Measurements from ENCODE around the gene APOBEC3A. TPM values are rescaled to one million over a fixed set of nuclear protein-coding genes. Genes with fewer than 3 reads are reported as not detected.

Gene APOBEC3A
- total RNA-seq, 2 donors from 2014 or later = not detected

DNA sequence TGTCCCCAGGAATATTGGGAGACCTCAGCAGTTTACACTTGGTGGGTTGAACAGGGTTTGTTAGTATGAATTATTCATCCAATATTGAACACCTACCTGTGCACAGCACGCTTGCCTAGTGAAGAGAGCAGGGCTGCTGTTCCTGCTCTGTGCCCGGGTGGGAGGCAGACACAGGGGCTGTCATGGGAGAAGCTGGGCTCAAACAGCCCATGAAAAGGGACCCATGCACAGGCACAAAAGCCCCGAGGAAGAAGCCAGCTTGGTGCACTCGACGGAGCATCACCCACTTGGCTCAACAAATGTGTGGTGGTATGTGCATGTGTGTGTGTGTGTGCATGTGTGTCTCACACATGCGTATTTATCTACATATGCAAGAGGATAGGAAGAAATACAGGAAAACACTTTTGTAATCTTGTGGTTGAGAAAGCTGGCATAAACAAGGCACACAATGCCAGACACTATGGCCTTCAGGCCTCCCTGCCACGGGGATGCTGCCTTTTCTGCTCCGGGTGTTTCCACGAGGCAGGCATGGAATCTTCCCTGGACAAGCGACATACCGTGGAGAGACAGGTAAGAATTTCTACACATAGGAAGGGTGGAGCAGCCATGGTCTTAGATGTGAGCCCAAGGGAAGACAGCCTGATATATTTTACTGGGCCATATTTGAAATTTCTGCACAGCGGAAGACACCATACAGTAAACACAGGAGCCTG lies 5.0 kb upstream of the APOBEC3A start:
- intact Hi-C loops (cut with DNase I) = no loop called here
- peaks cover 24% of the 10 kb centered on the region for H3K4me1 ChIP-seq
- no peaks in the 10 kb centered on the region for H3K9me3 ChIP-seq
- DNase-seq (peak in 1 of 4 donors; percentile 2), ATAC-seq (no peak)
- no peaks in the 10 kb centered on the region for H3K36me3 ChIP-seq (replicated peaks in 1 of 2; ENCODE audit: insufficient read depth in 1 of 2, low read depth in 2 of 2)
- no peak overlapping the region for H3K27ac ChIP-seq
- 87 to 88% methylated on average over 12 of the region's 12 CpGs for WGBS, 2 donors
- no peak overlapping the region for H3K4me3 ChIP-seq
- TF ChIP-seq, protein P1, sequence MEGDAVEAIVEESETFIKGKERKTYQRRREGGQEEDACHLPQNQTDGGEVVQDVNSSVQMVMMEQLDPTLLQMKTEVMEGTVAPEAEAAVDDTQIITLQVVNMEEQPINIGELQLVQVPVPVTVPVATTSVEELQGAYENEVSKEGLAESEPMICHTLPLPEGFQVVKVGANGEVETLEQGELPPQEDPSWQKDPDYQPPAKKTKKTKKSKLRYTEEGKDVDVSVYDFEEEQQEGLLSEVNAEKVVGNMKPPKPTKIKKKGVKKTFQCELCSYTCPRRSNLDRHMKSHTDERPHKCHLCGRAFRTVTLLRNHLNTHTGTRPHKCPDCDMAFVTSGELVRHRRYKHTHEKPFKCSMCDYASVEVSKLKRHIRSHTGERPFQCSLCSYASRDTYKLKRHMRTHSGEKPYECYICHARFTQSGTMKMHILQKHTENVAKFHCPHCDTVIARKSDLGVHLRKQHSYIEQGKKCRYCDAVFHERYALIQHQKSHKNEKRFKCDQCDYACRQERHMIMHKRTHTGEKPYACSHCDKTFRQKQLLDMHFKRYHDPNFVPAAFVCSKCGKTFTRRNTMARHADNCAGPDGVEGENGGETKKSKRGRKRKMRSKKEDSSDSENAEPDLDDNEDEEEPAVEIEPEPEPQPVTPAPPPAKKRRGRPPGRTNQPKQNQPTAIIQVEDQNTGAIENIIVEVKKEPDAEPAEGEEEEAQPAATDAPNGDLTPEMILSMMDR (IDR thresholded peaks at IDR 0.05) = no peak
- TF ChIP-seq POLR2A (IDR thresholded peaks at IDR 0.05) = no peak
- H3K27me3 ChIP-seq = no peaks in the 10 kb centered on the region

- ATAC-seq = no peak
- H3K4me3 ChIP-seq = no peak overlapping the region
- WGBS, 2 donors = 75 to 80% methylated on average over 3 to 8 of the region's 8 CpGs
- no peak overlapping the region for H3K27ac ChIP-seq
- H3K9me3 ChIP-seq = no peaks in the 10 kb centered on the region
- TF ChIP-seq, protein P1 (IDR thresholded peaks at IDR 0.05) = no peak
- TF ChIP-seq POLR2A (IDR thresholded peaks at IDR 0.05) = no peak
- no peaks in the 10 kb centered on the region for H3K27me3 ChIP-seq
- H3K4me1 ChIP-seq = peaks cover 24% of the 10 kb centered on the region
- intact Hi-C loops (cut with DNase I) = no loop called here
- no peaks in the 10 kb centered on the region for H3K36me3 ChIP-seq (replicated peaks in 1 of 2; ENCODE audit: insufficient read depth in 1 of 2, low read depth in 2 of 2)
- DNase-seq = peak in 1 of 4 donors; percentile 2
Observed at GRCh38 chr22:38953091-38953490, 4.3 kb upstream of the APOBEC3A start.

DNA sequence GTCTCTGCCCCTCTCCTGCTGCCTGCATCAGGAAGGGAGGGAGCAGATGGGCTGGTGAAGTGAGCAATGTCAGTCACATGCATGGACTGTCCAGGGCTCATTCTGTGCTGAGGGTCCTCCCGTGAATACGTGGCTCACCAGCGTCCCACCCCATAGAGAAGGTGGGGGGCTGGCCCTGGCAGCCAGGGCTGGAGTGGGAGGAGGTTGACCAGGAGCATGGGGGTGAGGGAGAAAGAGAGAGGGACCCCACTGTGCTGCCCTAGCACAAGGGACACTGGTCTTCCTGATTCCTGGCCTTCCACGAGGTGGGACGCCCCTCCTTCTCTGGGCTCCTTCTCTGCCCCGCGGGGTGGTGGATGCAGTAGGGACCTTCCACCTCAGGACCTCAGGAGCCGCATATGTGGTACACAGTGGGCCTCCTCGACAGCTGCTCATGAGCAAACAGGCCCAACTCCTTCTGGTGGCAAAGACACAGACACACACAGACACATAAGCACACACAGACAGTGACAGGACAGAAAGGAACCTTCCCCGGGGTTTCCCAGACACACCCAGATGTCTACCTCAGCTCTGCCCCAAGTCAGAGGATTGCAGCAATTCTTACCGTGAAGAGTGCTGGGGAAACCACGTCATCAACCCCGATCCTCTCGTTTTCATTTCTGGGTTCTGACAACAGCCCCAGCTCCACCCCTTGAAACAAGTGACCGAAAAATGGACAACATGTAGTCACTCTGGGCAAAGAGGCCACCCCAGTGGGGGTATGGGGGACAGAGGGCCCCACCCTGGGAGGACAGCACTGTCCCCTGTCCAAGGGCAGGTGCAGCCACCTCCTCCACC lies 3.6 kb upstream of the APOBEC3A start:
- intact Hi-C loops (cut with DNase I) = no loop called here
- peaks cover 24% of the 10 kb centered on the region for H3K4me1 ChIP-seq
- H3K36me3 ChIP-seq (replicated peaks in 1 of 2; ENCODE audit: insufficient read depth in 1 of 2, low read depth in 2 of 2) = no peaks in the 10 kb centered on the region
- 76 to 83% methylated on average over 8 to 15 of the region's 15 CpGs for WGBS, 2 donors
- peak in 2 of 4 donors; percentile 2 to 37 for DNase-seq
- no peak overlapping the region for H3K27ac ChIP-seq
- ATAC-seq = no peak
- TF ChIP-seq, protein P1 (IDR thresholded peaks at IDR 0.05) = no peak
- no peak for TF ChIP-seq POLR2A (IDR thresholded peaks at IDR 0.05)
- H3K27me3 ChIP-seq = no peaks in the 10 kb centered on the region
- H3K4me3 ChIP-seq = no peak overlapping the region
- H3K9me3 ChIP-seq = no peaks in the 10 kb centered on the region

DNA sequence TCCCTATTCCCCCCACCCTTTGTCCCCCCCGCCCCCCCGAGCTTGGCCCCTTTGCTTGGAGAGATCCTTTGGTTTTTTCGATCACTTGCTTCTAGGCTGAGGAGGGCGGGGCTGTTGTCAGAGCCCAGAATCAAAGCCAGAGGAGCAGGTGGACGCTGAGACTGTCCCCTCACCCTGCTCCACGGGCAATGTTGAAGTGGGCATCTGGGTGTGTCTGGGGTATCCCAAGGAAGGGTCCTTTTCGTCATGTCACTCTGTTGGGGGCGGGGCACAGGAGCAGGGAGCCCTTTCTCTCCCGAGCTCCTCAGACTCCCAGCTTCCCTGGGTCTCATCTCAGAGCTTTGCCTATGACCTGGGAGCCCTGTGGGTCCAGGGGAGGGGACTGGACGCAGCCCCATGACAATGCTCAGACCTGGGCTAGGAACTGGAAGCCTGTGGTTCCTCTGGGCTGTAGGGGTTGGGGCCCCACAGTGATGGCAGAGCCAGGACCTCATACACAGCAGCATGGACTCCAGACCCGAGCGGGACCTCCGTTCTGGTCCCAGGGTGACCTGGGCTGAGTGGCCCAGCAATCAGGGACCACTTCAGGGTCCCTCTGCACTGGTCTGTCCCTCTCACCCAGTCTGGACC lies 2.9 kb upstream of the APOBEC3A start:
- Histone ChIP-seq H3K27me3 (no peaks in the 10 kb centered on the region), H3K36me3 (replicated peaks in 1 of 2; ENCODE audit: insufficient read depth in 1 of 2, low read depth in 2 of 2) (no peaks in the 10 kb centered on the region), H3K27ac (no peak overlapping the region), H3K4me1 (peaks cover 24% of the 10 kb centered on the region), H3K9me3 (no peaks in the 10 kb centered on the region), H3K4me3 (no peak overlapping the region)
- TF ChIP-seq POLR2A (IDR thresholded peaks at IDR 0.05) = no peak
- TF ChIP-seq, protein P1 (IDR thresholded peaks at IDR 0.05) = no peak
- DNase-seq (peak in 1 of 4 donors; percentile 3), ATAC-seq (no peak)
- WGBS, 2 donors = 82 to 88% methylated on average over 12 to 13 of the region's 13 CpGs
- intact Hi-C loops (cut with DNase I) = no loop called here
